MCF 10A (cell line): ENCODE results near the gene GARRE1. TPM values are rescaled to one million over a fixed set of nuclear protein-coding genes. Genes with fewer than 3 reads are reported as not detected.

Experiments used
- BruUV-seq: library from RNA; stranded (reverse); fragments of 400-500 nt; replicated peaks from 2 replicates; lab custom pipeline; 2021; lab: Mats Ljungman, UMichigan
- CTCF ChIA-PET: fragments of 300-600 bp; sonication (Branson Sonifier 250); formaldehyde crosslinking; extraction: SDS; loops from one replicate; lab custom pipeline; 2021; ENCODE audit warnings: antibody characterized with exemption, inconsistent platforms; lab: Yijun Ruan, JAX
- POLR2A ChIA-PET: fragments of 300-600, 350-650 bp; sonication (Branson Sonifier 250); formaldehyde crosslinking; extraction: SDS; loops from one replicate; lab custom pipeline; 2020; ENCODE audit warnings: antibody characterized with exemption, inconsistent platforms; lab: Yijun Ruan, JAX
- DNase-seq: peaks from one replicate; pipeline ENCODE4 v3.0.0-alpha.2; 2018; ENCODE audit not compliant: unreplicated experiment
- H3K27ac Mint-ChIP-seq: one replicate; pipeline ENCODE4 v1.8.0; 2022; ENCODE audit warnings: mild to moderate bottlenecking, low read depth, mixed read lengths; ENCODE audit not compliant: unreplicated experiment
- H3K27me3 Mint-ChIP-seq: one replicate; pipeline ENCODE4 v1.8.0; 2022; ENCODE audit warnings: mixed read lengths; ENCODE audit not compliant: insufficient read depth, unreplicated experiment
- H3K36me3 Mint-ChIP-seq: one replicate; pipeline ENCODE4 v1.8.0; 2022; ENCODE audit warnings: mild to moderate bottlenecking, moderate library complexity, mixed read lengths; ENCODE audit not compliant: insufficient read depth, unreplicated experiment
- H3K4me1 Mint-ChIP-seq: one replicate; pipeline ENCODE4 v1.8.0; 2022; ENCODE audit warnings: mixed read lengths; ENCODE audit not compliant: insufficient read depth, unreplicated experiment
- H3K4me3 Mint-ChIP-seq: one replicate; pipeline ENCODE4 v1.8.0; 2022; ENCODE audit warnings: mild to moderate bottlenecking, moderate library complexity, mixed read lengths; ENCODE audit not compliant: unreplicated experiment
- H3K9me3 Mint-ChIP-seq: one replicate; pipeline ENCODE4 v1.8.0; 2022; ENCODE audit warnings: mixed read lengths; ENCODE audit not compliant: unreplicated experiment
- intact Hi-C: fragments of 100-400 bp; cut with micrococcal nuclease; formaldehyde crosslinking; loops from 2 replicates; pipeline ENCODE4 v1.14.1; 2022
- total RNA-seq: library from RNA; stranded (reverse); gene quantifications from 2 replicates; pipeline ENCODE4 v1.2.3, GENCODE V29; 2022
- TF ChIP-seq, protein P1 (sequence below): fragments of 200-600 bp; IDR thresholded peaks from one replicate; pipeline ENCODE4 v1.8.0; 2022; ENCODE audit warnings: antibody characterized with exemption, mild to moderate bottlenecking; ENCODE audit not compliant: unreplicated experiment

Gene GARRE1
- total RNA-seq, 1 experiment from 2014 or later = 12.8 TPM

DNA sequence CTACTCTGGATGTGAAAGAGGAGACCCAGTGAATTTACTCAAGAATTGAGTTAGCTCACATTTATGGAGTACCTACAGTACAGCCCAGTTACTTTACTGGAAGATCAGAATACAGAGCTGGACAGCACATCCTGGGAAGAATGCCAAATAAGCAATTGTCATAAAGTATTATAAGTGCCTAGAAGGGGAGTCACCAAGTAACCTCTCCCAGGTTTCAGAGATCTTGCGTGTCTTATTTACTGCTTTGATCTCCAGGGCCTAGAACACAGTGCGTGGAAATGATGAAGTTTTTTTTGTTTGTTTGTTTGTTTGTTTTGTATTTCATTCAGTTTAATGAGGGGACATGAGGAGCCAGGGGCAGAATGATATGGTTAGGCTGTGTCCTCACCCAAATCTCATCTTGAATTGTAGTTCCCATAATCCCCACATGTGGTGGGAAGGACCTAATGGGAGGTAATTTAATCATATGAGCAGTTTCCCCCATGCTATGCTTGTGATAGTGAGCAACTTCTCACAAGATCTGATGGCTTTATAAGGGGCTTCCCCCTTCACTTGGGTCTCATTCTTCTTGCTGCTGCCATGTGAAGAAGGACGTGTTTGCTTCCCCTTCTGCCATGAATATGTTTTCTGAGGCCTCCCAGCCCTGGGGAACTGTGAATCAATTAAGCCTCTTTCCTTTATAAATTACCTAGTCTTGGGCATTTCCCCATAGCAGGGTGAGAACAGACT is 5.2 kb downstream of the GARRE1 start:
- DNase-seq = no peak

DNA sequence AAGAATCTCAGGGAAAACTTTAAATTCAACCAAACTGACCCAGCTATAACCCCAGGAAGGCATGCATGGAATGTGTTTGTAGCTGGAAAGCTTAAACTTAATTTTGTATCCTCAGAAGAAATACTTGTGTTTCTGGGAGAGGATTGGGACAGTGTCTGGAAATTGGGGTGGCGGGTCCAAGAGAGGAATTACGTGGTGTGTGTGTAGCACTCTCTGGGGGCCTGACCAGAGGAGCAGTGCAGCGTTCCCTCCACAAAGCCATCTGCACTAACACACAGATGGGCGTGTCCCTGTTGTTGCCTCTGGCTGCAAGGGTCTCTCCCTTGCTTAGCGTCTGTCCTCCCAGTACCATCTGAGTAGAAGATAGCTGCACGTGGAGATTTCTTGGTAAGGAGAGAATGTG is 6.4 kb downstream of the GARRE1 start:
- H3K9me3 Mint-ChIP-seq = no peaks in the 10 kb centered on the region
- intact Hi-C loops = no loop called here
- H3K4me3 Mint-ChIP-seq = no peak overlapping the region
- H3K36me3 Mint-ChIP-seq = peaks cover 5% of the 10 kb centered on the region
- no TSS peak for BruUV-seq
- no peak overlapping the region for H3K27ac Mint-ChIP-seq
- ChIA-PET CTCF (interaction anchor here (1.0 to 1.9 kb wide), 2 partner anchors 86 to 98 kb away, joined by 4 to 8 read pairs; no protein-coding TSS in a partner anchor), POLR2A (no interaction called here)
- TF ChIP-seq, protein P1, sequence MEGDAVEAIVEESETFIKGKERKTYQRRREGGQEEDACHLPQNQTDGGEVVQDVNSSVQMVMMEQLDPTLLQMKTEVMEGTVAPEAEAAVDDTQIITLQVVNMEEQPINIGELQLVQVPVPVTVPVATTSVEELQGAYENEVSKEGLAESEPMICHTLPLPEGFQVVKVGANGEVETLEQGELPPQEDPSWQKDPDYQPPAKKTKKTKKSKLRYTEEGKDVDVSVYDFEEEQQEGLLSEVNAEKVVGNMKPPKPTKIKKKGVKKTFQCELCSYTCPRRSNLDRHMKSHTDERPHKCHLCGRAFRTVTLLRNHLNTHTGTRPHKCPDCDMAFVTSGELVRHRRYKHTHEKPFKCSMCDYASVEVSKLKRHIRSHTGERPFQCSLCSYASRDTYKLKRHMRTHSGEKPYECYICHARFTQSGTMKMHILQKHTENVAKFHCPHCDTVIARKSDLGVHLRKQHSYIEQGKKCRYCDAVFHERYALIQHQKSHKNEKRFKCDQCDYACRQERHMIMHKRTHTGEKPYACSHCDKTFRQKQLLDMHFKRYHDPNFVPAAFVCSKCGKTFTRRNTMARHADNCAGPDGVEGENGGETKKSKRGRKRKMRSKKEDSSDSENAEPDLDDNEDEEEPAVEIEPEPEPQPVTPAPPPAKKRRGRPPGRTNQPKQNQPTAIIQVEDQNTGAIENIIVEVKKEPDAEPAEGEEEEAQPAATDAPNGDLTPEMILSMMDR = no peak
- peaks cover 20% of the 10 kb centered on the region for H3K4me1 Mint-ChIP-seq
- H3K27me3 Mint-ChIP-seq = no peaks in the 10 kb centered on the region
- DNase-seq = no peak

More for the DNA sequence above, 5.2 kb downstream of the GARRE1 start:
- Mint-ChIP-seq H3K9me3 (no peaks in the 10 kb centered on the region), H3K4me3 (no peak overlapping the region), H3K4me1 (peaks cover 8% of the 10 kb centered on the region), H3K36me3 (peaks cover 5% of the 10 kb centered on the region), H3K27ac (no peak overlapping the region), H3K27me3 (no peaks in the 10 kb centered on the region)
- TF ChIP-seq, protein P1 = no peak
- ChIA-PET CTCF (interaction anchor here (0.5 kb wide), 1 partner anchor 216 kb away, joined by 3 read pairs; no protein-coding TSS in a partner anchor), POLR2A (interaction anchor here (0.5 kb wide), 1 partner anchor 25 kb away, joined by 5 read pairs; no protein-coding TSS in a partner anchor)
- BruUV-seq = no TSS peak
- intact Hi-C loops = no loop called here

DNA sequence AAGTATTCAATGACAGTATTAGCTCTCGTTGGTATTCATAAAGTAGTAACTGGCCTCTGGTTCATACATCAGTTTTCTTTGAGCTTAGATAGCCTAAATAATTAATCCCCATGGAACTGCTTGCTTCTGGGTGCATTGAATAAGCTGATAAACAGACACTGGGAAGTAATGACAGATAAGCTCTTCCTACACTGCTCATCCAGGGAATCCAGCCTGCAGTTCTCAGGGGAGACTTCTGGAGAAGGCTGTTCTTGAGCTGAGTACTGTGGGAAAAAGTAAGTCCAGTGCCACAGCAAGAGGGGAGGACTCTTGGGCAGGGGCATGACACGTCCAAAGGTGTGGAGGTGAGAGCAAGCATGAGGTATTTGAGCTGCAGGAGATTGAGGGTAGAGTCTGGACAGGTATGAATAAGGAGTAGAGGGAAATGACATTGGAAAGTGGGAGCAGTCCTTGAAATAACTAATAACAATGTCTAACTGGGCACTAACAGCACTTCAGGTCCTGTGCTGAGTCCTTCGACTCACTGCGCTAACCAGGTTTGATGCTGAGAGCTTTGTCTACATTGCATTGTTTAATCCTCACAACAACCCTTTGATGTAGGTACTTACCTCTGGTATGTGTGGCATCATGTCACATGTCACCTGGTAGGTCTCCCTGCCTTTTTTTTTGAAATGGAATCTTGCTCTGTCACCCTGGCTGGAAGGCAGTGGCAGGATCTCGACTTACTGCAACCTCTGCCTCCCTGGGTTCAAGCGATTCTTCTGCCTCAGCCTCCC is 7.2 kb downstream of the GARRE1 start:
- no TSS peak for BruUV-seq
- intact Hi-C loops = no loop called here
- H3K4me3 Mint-ChIP-seq = no peak overlapping the region
- ChIA-PET POLR2A (no interaction called here), CTCF (interaction anchor here (1.0 to 1.9 kb wide), 5 partner anchors 68 to 117 kb away, joined by 3 to 8 read pairs (median 4); no protein-coding TSS in a partner anchor)
- H3K36me3 Mint-ChIP-seq = peaks cover 5% of the 10 kb centered on the region
- TF ChIP-seq, protein P1 = no peak
- H3K4me1 Mint-ChIP-seq = peaks cover 22% of the 10 kb centered on the region
- no peak for DNase-seq
- H3K9me3 Mint-ChIP-seq = no peaks in the 10 kb centered on the region
- H3K27ac Mint-ChIP-seq = no peak overlapping the region
- no peaks in the 10 kb centered on the region for H3K27me3 Mint-ChIP-seq

DNA sequence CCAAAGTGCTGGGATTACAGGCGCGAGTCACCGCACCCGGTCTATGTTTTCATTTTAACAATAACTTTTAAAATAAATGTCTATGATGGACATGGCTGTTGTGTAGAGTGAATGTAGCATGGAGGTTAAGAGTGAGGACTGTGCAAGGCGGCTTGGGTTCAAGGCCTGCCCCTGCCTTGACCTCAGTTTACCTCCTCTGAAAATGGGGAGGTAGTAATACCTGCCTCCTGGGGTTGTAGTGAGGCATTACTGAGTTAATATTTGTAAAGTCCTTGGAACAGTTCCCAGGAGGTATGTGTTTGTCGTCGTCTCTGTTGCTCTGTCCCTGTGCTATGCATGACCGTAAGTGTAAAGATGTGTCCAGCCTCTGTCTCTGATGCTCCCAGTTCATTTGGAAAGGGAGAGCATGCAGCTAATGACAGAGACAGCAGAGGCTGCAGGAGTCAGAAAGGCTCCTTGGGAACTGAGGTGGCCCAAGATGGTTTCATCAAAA is 9.4 kb downstream of the GARRE1 start:
- no TSS peak for BruUV-seq
- ChIA-PET CTCF (interaction anchor here (0.7 to 1.1 kb wide), 2 partner anchors 74 to 221 kb away, joined by 3 to 7 read pairs; no protein-coding TSS in a partner anchor), POLR2A (interaction anchor here (0.7 kb wide), 1 partner anchor 9 kb away, joined by 6 read pairs; no protein-coding TSS in a partner anchor)
- Mint-ChIP-seq H3K9me3 (no peaks in the 10 kb centered on the region), H3K4me1 (peaks cover 22% of the 10 kb centered on the region), H3K36me3 (no peaks in the 10 kb centered on the region), H3K27ac (peak overlapping the region; percentile 60), H3K27me3 (no peaks in the 10 kb centered on the region), H3K4me3 (no peak overlapping the region)
- intact Hi-C loops = no loop called here
- TF ChIP-seq, protein P1 = no peak
- DNase-seq = no peak
